AG04449 (cell line): ENCODE data around the gene ERRFI1.

Experiments used
- CTCF ChIA-PET: fragments of 350-600 bp; formaldehyde crosslinking; extraction: SDS; loops from one replicate; lab custom pipeline; 2021; ENCODE audit warnings: antibody characterized with exemption; lab: Yijun Ruan, JAX
- POLR2A ChIA-PET: fragments of 400-600, 350-600 bp; formaldehyde crosslinking; extraction: SDS; loops from one replicate; lab custom pipeline; 2020; ENCODE audit warnings: antibody characterized with exemption, inconsistent platforms; lab: Yijun Ruan, JAX
- DNase-seq: peaks from one replicate; pipeline ENCODE4 v3.0.0-alpha.2; 2010; ENCODE audit warnings: low read depth, low spot score
- H3K4me3 ChIP-seq: 2 replicates; pipeline ENCODE4 v1.5.1; 2011; ENCODE audit warnings: low read depth, mild to moderate bottlenecking, control low read depth, low read length
- CTCF ChIP-seq: IDR thresholded peaks from one replicate; pipeline ENCODE4 v1.5.1; 2011; ENCODE audit warnings: mild to moderate bottlenecking, moderate library complexity, low read length, control low read depth, inconsistent platforms; ENCODE audit not compliant: insufficient read depth; ENCODE audit errors: missing control alignments

The ERRFI1 gene

DNA sequence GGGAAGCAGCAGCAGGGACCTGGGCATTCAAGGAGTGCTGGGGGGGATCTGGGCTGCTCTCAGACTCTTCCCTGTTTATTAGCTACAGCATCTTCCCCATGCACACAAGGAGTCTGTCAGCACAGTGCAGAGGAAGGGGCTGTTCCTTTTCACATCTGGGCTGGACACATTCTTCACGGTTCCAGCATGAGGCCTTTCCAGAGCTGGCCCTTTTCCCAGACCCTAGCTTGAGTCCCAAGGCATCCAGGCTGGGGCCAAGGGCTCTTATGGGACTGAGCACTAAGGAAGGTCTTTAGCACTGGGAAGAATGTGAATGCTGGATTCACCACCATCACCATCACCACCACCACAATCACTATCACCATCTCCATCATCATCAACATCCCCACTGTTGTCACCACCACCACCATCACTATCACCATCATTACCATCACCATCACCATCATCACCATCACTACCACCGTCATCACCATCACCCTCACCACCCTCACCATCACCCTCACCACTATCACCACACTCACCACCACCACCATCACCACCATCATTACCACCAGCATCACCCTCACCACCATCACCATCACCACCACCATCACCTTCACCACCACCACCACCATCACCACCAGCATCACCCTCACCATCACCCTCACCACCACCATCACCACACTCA lies 36.2 kb downstream of the ERRFI1 start:
- no peak for DNase-seq
- ChIA-PET POLR2A (interaction anchor here (1.5 kb wide), 1 partner anchor 29 kb away, joined by 5 read pairs; the partner anchor contains the start of gene PARK7), CTCF (interaction anchor here (0.7 to 7.8 kb wide), 5 partner anchors 11 to 359 kb away, joined by 3 to 94 read pairs (median 3); no protein-coding TSS in a partner anchor)
- TF ChIP-seq CTCF: no peak
- H3K4me3 ChIP-seq: no peak overlapping the region

GRCh38 chr1:7988576-7988975 lies 37.5 kb downstream of the ERRFI1 start:
- TF ChIP-seq CTCF: no peak
- CTCF ChIA-PET: interaction anchor here (0.7 to 7.8 kb wide), 6 partner anchors 9 to 326 kb away, joined by 3 to 94 read pairs (median 4); no protein-coding TSS in a partner anchor
- DNase-seq: no peak
- POLR2A ChIA-PET: interaction anchor here (1.5 kb wide), 1 partner anchor 27 kb away, joined by 5 read pairs; the partner anchor contains the start of gene PARK7
- no peak overlapping the region for H3K4me3 ChIP-seq

GRCh38 chr1:7987528-7987927 lies 38.6 kb downstream of the ERRFI1 start:
- no peak for TF ChIP-seq CTCF
- no peak for DNase-seq
- no peak overlapping the region for H3K4me3 ChIP-seq
- ChIA-PET CTCF (interaction anchor here (7.8 kb wide), 1 partner anchor 13 kb away, joined by 94 read pairs; no protein-coding TSS in a partner anchor), POLR2A (interaction anchor here (0.8 kb wide), 1 partner anchor 425 kb away, joined by 3 read pairs; no protein-coding TSS in a partner anchor)

DNA sequence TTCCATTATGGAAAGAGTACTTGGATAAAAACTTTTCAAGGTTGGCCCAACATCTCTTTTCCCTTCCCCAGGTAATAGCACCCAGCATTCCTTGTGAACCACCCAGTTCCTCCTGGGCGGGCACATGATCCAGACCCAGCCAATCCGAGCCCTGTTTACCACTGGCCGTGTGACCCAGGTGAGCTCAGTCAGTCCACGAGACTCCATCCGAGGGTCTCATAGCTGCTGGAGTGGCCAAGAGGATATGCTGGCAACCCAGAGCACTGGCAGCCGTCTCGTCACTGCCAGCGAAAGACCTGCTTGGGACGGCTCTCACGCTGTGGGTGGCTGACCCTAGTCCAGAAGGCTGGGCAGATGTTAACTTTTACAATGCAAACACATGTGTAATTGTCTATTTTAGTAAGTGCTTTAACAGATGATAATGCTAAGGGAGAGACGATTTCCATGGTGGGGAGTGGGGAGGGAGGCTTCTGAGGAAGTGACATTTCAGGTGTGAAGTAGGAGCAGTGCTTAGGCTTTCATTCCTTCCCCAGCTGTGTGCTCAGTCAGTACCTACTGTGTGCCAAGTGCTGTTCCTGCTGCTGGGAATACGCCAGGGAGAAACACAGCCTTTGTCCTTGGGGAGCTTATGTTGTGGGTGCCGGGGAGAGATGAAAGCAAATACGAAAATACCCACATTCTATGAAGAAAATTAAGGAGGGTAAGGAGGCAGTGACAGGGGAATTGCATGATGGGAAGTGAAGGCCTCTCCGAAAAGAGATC lies 40.1 kb downstream of the ERRFI1 start:
- H3K4me3 ChIP-seq: no peak overlapping the region
- CTCF ChIA-PET: interaction anchor here (1.4 to 14.6 kb wide), 5 partner anchors 11 to 363 kb away, joined by 4 to 277 read pairs (median 107); partner anchors contain the start of gene SLC45A1
- POLR2A ChIA-PET: no interaction called here
- DNase-seq: no peak
- TF ChIP-seq CTCF: no peak

GRCh38 chr1:7984811-7985210 lies 41.3 kb downstream of the ERRFI1 start:
- ChIA-PET POLR2A (no interaction called here), CTCF (interaction anchor here (0.9 to 14.6 kb wide), 10 partner anchors 10 to 364 kb away, joined by 3 to 277 read pairs (median 4); partner anchors contain the start of gene SLC45A1)
- TF ChIP-seq CTCF: no peak
- no peak for DNase-seq
- no peak overlapping the region for H3K4me3 ChIP-seq
